ENCODE measurements around the gene GNPTG. TPM values are rescaled to one million over a fixed set of nuclear protein-coding genes. Genes with fewer than 3 reads are reported as not detected.

The GNPTG gene
- total and polyA plus RNA-seq, 2 of the 8 experiments (the other 6 are each of a cell fraction or from before 2014, with no cell fraction given), result 26.2 to 51.2 TPM

DNA sequence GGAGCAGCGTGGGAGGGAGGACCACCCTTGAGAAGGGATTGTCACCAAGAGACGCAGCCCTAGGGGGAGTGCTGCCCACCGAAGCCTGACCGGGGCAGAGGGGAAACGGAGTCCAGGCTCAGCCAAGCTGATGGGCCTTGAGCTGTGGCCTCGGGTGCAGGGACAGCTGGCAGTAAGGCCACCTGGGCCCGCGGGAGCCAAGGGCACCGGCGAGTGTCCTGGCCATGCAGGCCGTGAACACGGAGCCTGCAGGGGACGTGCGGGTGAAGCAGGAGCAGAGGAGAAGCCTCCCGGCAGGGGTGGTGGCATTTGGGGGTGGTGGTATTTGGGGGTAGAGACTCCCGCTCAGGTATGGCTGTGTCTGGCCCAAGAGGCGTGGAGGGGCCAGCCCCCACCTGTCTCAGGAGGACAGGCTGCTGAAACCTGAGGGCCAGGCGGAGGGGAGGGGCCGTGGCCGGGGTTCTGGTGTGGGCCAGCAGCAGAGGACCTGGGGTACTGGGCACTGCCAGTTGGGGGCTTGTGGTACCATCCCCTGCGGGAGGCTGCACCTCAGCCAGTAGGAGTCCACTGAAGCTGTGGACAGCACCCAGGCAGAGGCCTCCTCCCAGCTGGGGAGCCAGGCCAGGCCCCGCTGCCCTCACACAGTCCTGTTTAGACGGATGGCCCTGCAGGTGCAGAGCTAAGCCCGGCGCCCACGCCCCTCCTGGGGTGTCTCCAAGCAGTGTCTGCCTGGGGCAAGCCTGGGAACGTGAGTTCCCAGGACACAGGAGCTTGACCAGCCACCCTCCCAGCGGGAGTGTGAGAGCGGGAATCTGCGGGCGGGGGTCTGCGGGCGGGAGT lies 4.5 kb downstream of the GNPTG start (continued):
- no peak for TF ChIP-seq JUND (IDR thresholded peaks at IDR 0.05; ENCODE audit: low read length)
- no peak for TF ChIP-seq SRF (IDR thresholded peaks at IDR 0.05; ENCODE audit: low read depth, low read length)
- no peak for TF ChIP-seq RAD21 (IDR thresholded peaks at IDR 0.05 in 1 of 2, conservative IDR thresholded peaks at IDR 0.05 in 1 of 2; ENCODE audit: low read depth in 2 of 2, low read length in 2 of 2)
- no peak for TF ChIP-seq ATF3 (IDR thresholded peaks at IDR 0.05; ENCODE audit: insufficient read depth, low read depth, low read length)
- TF ChIP-seq, protein P1, sequence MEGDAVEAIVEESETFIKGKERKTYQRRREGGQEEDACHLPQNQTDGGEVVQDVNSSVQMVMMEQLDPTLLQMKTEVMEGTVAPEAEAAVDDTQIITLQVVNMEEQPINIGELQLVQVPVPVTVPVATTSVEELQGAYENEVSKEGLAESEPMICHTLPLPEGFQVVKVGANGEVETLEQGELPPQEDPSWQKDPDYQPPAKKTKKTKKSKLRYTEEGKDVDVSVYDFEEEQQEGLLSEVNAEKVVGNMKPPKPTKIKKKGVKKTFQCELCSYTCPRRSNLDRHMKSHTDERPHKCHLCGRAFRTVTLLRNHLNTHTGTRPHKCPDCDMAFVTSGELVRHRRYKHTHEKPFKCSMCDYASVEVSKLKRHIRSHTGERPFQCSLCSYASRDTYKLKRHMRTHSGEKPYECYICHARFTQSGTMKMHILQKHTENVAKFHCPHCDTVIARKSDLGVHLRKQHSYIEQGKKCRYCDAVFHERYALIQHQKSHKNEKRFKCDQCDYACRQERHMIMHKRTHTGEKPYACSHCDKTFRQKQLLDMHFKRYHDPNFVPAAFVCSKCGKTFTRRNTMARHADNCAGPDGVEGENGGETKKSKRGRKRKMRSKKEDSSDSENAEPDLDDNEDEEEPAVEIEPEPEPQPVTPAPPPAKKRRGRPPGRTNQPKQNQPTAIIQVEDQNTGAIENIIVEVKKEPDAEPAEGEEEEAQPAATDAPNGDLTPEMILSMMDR (IDR thresholded peaks at IDR 0.05; ENCODE audit: control extremely low read depth in 1 of 3, insufficient read depth in 1 of 3, low read depth in 1 of 3, low read length in 3 of 3), result no peak
- TF ChIP-seq FOSL1 (IDR thresholded peaks at IDR 0.05; ENCODE audit: insufficient read depth, low read depth, low read length), result no peak
- TF ChIP-seq POLR2A (IDR thresholded peaks at IDR 0.05; ENCODE audit: control extremely low read depth in 1 of 2, low read depth in 2 of 2, low read length in 2 of 2), result no peak
- no peak for TF ChIP-seq BACH1 (IDR thresholded peaks at IDR 0.05; ENCODE audit: low read length)
- no peak for TF ChIP-seq TCF12 (IDR thresholded peaks at IDR 0.05; ENCODE audit: low read depth, low read length)
